Type B pancreatic cell (in vitro differentiated cells): Measurements from ENCODE around the gene PKP2. TPM values are rescaled to one million over a fixed set of nuclear protein-coding genes. Genes with fewer than 3 reads are reported as not detected.

Source experiments
- DNase-seq: peaks from one replicate; pipeline ENCODE4 v3.0.0; 2021; ENCODE audit warnings: mixed read lengths; ENCODE audit not compliant: unreplicated experiment; ENCODE audit errors: extremely low spot score
- H3K27ac Mint-ChIP-seq: 2 replicates; pipeline ENCODE4 v1.8.0; 2021; ENCODE audit warnings: mild to moderate bottlenecking, mixed read lengths
- H3K27me3 Mint-ChIP-seq: 2 replicates; pipeline ENCODE4 v1.8.0; 2021; ENCODE audit warnings: mixed read lengths
- H3K36me3 Mint-ChIP-seq: 2 replicates; pipeline ENCODE4 v1.8.0; 2021; ENCODE audit warnings: mixed read lengths
- H3K4me1 Mint-ChIP-seq: one replicate; pipeline ENCODE4 v1.8.0; 2021; ENCODE audit warnings: mixed read lengths; ENCODE audit not compliant: unreplicated experiment
- H3K4me3 Mint-ChIP-seq: 2 replicates; pipeline ENCODE4 v1.8.0; 2021; ENCODE audit warnings: mild to moderate bottlenecking, mixed read lengths
- H3K9me3 Mint-ChIP-seq: 2 replicates; pipeline ENCODE4 v1.8.0; 2021; ENCODE audit warnings: mixed read lengths
- CTCF ChIP-seq: fragments of 200-600 bp; sonication (generic); conservative IDR thresholded peaks from 2 replicates; pipeline ENCODE4 v1.5.0; 2021; ENCODE audit warnings: antibody characterized with exemption, mild to moderate bottlenecking
- total RNA-seq: library from RNA; stranded (reverse); gene quantifications from 2 replicates; pipeline ENCODE4 v1.2.1, GENCODE V29; 2021; ENCODE audit warnings: low replicate concordance

PKP2 gene
- total RNA-seq, 1 donor from 2014 or later: 29.5 TPM

GRCh38 chr12:32809196-32809595 is 87.4 kb downstream of the PKP2 start:
- Mint-ChIP-seq H3K9me3 (peaks cover 12% of the 10 kb centered on the region), H3K36me3 (peaks cover 43% of the 10 kb centered on the region)

GRCh38 chr12:32804301-32804700 is 92.3 kb downstream of the PKP2 start:
- H3K36me3 Mint-ChIP-seq: peaks cover 55% of the 10 kb centered on the region

More at GRCh38 chr12:32809196-32809595, 87.4 kb downstream of the PKP2 start:
- no peak for TF ChIP-seq CTCF
- H3K27me3 Mint-ChIP-seq: no peaks in the 10 kb centered on the region
- H3K27ac Mint-ChIP-seq: no peak overlapping the region
- H3K4me3 Mint-ChIP-seq: no peak overlapping the region
- no peaks in the 10 kb centered on the region for H3K4me1 Mint-ChIP-seq
- DNase-seq: no peak

GRCh38 chr12:32801269-32801980 is 95.2 kb downstream of the PKP2 start:
- Mint-ChIP-seq H3K27me3 (no peaks in the 10 kb centered on the region), H3K4me3 (no peak overlapping the region), H3K27ac (no peak overlapping the region), H3K36me3 (peaks cover 48% of the 10 kb centered on the region), H3K9me3 (no peaks in the 10 kb centered on the region), H3K4me1 (no peaks in the 10 kb centered on the region)
- no peak for TF ChIP-seq CTCF
- DNase-seq: no peak

More at GRCh38 chr12:32804301-32804700, 92.3 kb downstream of the PKP2 start:
- H3K27ac Mint-ChIP-seq: no peak overlapping the region
- H3K27me3 Mint-ChIP-seq: no peaks in the 10 kb centered on the region
- TF ChIP-seq CTCF: no peak
- no peak for DNase-seq
- H3K9me3 Mint-ChIP-seq: peaks cover 4% of the 10 kb centered on the region
- H3K4me1 Mint-ChIP-seq: no peaks in the 10 kb centered on the region
- H3K4me3 Mint-ChIP-seq: no peak overlapping the region

GRCh38 chr12:32794281-32794680 is 102.3 kb downstream of the PKP2 start:
- TF ChIP-seq CTCF: no peak
- Mint-ChIP-seq H3K27me3 (no peaks in the 10 kb centered on the region), H3K36me3 (peaks cover 36% of the 10 kb centered on the region), H3K4me3 (no peak overlapping the region), H3K9me3 (no peaks in the 10 kb centered on the region), H3K4me1 (no peaks in the 10 kb centered on the region), H3K27ac (no peak overlapping the region)
- DNase-seq: no peak

GRCh38 chr12:32789916-32790315 is 106.7 kb downstream of the PKP2 start:
- DNase-seq: no peak
- H3K9me3 Mint-ChIP-seq: no peaks in the 10 kb centered on the region
- peaks cover 35% of the 10 kb centered on the region for H3K36me3 Mint-ChIP-seq
- no peak overlapping the region for H3K27ac Mint-ChIP-seq
- H3K4me3 Mint-ChIP-seq: no peak overlapping the region
- H3K4me1 Mint-ChIP-seq: no peaks in the 10 kb centered on the region
- no peaks in the 10 kb centered on the region for H3K27me3 Mint-ChIP-seq
- TF ChIP-seq CTCF: no peak
